K562 (cell line): ENCODE measurements around the gene SCFD2. TPM values are rescaled to one million over a fixed set of nuclear protein-coding genes. Genes with fewer than 3 reads are reported as not detected.

Experiments used
- ATAC-seq: fragments of 200-7000 bp; cut with Tn5 transposase; 3 replicates; pipeline ENCODE4 v1.9.1; 2020; ENCODE audit warnings: moderate library complexity
- BruUV-seq: library from RNA; stranded (reverse); fragments of 400-500 nt; replicated peaks from 2 replicates; lab custom pipeline; 2021; lab: Mats Ljungman, UMichigan
- CTCF ChIA-PET: fragments of 300-600 bp; formaldehyde crosslinking; extraction: SDS; loops from one replicate; lab custom pipeline; 2021; ENCODE audit warnings: low intra/inter-chr PET ratio; lab: Yijun Ruan, JAX
- POLR2A ChIA-PET: fragments of 300-600, 350-650 bp; sonication (Branson Sonifier 250); formaldehyde crosslinking; extraction: SDS; loops from one replicate; lab custom pipeline; 2021; ENCODE audit warnings: antibody characterized with exemption, inconsistent platforms; lab: Yijun Ruan, JAX
- DNase-seq, 4 experiments: peaks; one replicate each; pipeline versions ENCODE4 v3.0.0 to v3.0.0-alpha.2; 2011 to 2018; ENCODE audit warnings: low spot score in 3 of 4, mixed read lengths in 3 of 4; ENCODE audit errors: extremely low read depth in 1 of 4
- FAIRE-seq: peaks from 2 replicates; lab custom pipeline; 2011; peaks lifted over from hg19 to GRCh38; lab: Jason Lieb, UNC
- H2AFZ ChIP-seq: 2 replicates; pipeline ENCODE4 v1.6.0; 2011; ENCODE audit warnings: low read depth, low read length, control low read depth, inconsistent platforms
- H3K27ac ChIP-seq: fragments of 200-600 bp; 3 replicates; pipeline ENCODE4 v1.8.0; 2011; ENCODE audit warnings: low read depth, mild to moderate bottlenecking, control low read depth, inconsistent platforms, low read length, moderate library complexity, mixed read lengths; ENCODE audit errors: extremely low read depth
- H3K27me3 ChIP-seq, 2 experiments: fragments of 300-600 bp in 1 of 2; 2 replicates in 1 of 2; 3 replicates in 1 of 2; pipeline versions ENCODE4 v1.6.0 to v1.8.0; 2011; ENCODE audit warnings: inconsistent platforms in 2 of 2, low read length in 2 of 2, mild to moderate bottlenecking in 1 of 2, mixed read lengths in 1 of 2, moderate library complexity in 1 of 2; ENCODE audit not compliant: control insufficient read depth in 2 of 2, insufficient read depth in 2 of 2
- H3K36me3 ChIP-seq: fragments of 300-600 bp; 3 replicates; pipeline ENCODE4 v1.8.0; 2011; ENCODE audit warnings: mild to moderate bottlenecking, low read length, inconsistent platforms; ENCODE audit not compliant: control insufficient read depth, insufficient read depth
- H3K4me1 ChIP-seq, 2 experiments: fragments of 200-600 bp in 1 of 2; replicated peaks in 1 of 2; 2 replicates in 1 of 2; 3 replicates in 1 of 2; pipeline versions ENCODE4 v1.5.1 to v1.8.0; 2011; ENCODE audit warnings: inconsistent platforms in 2 of 2, low read length in 2 of 2, mild to moderate bottlenecking in 1 of 2, mixed read lengths in 1 of 2, moderate library complexity in 1 of 2; ENCODE audit not compliant: control insufficient read depth in 2 of 2, insufficient read depth in 2 of 2
- H3K4me2 ChIP-seq: 2 replicates; pipeline ENCODE4 v1.6.1; 2011; ENCODE audit warnings: low read length, control low read depth, inconsistent platforms, mixed read lengths; ENCODE audit not compliant: insufficient read depth
- H3K4me3 ChIP-seq: fragments of 200-600 bp; sonication (generic), shearing (Covaris generic); 2 replicates; pipeline ENCODE4 v1.5.1; 2016; ENCODE audit warnings: control low read depth, inconsistent platforms
- H3K79me2 ChIP-seq: fragments of 200-600 bp; 3 replicates; pipeline ENCODE4 v1.8.0; 2011; ENCODE audit warnings: low read length, inconsistent platforms; ENCODE audit not compliant: control insufficient read depth, insufficient read depth
- H3K9ac ChIP-seq, 2 experiments: 2 replicates each; pipeline versions ENCODE4 v1.6.0 to v1.6.1; 2011; ENCODE audit warnings: low read depth in 2 of 2, low read length in 2 of 2, control low read depth in 1 of 2, inconsistent platforms in 1 of 2, mild to moderate bottlenecking in 1 of 2, mixed read lengths in 1 of 2; ENCODE audit not compliant: insufficient read depth in 1 of 2
- H3K9me1 ChIP-seq: one replicate; pipeline ENCODE4 v1.6.0; 2011; ENCODE audit warnings: inconsistent platforms, mild to moderate bottlenecking, low read length, moderate library complexity; ENCODE audit not compliant: control insufficient read depth, insufficient read depth
- H3K9me3 ChIP-seq: replicated peaks from 2 replicates; pipeline ENCODE4 v1.5.1; 2011; ENCODE audit warnings: low read depth, low read length, inconsistent platforms; ENCODE audit not compliant: control insufficient read depth, insufficient read depth
- H4K20me1 ChIP-seq: replicated peaks from 2 replicates; pipeline ENCODE4 v1.6.1; 2011; ENCODE audit warnings: low read length, inconsistent platforms, mixed read lengths; ENCODE audit not compliant: control insufficient read depth, insufficient read depth
- BHLHE40 ChIP-seq: IDR thresholded peaks from 2 replicates; pipeline ENCODE4 v1.6.1; 2011; ENCODE audit warnings: low read length, improper control_type of control experiment
- GATAD2B ChIP-seq: fragments of 450-650 bp; IDR thresholded peaks from 2 replicates; pipeline ENCODE4 v1.6.1; 2017; ENCODE audit warnings: mild to moderate bottlenecking, borderline replicate concordance
- KLF1 ChIP-seq: fragments of 450-650 bp; IDR thresholded peaks from 2 replicates; pipeline ENCODE4 v1.6.1; 2016; ENCODE audit warnings: missing genetic modification characterization, missing compliant biosample characterization
- MAFF ChIP-seq: IDR thresholded peaks from 2 replicates; pipeline ENCODE4 v1.6.1; 2012; ENCODE audit warnings: low read length, improper control_type of control experiment
- PHTF2 ChIP-seq: fragments of 250-450 bp; sonication (Bioruptor Pico); IDR thresholded peaks from 2 replicates; pipeline ENCODE4 v1.5.0; 2021; ENCODE audit warnings: mild to moderate bottlenecking
- SMARCA5 ChIP-seq: fragments of 450-650 bp; IDR thresholded peaks from 2 replicates; pipeline ENCODE4 v1.6.1; 2016
- TOE1 ChIP-seq, 2 experiments: fragments of 450-650 bp in 1 of 2; sonication (generic) in 1 of 2; formaldehyde crosslinking in 1 of 2; IDR thresholded peaks; 2 replicates each; pipeline versions ENCODE4 v1.7.1 to v1.8.0; 2016 to 2022; ENCODE audit warnings: borderline replicate concordance in 2 of 2, mild to moderate bottlenecking in 2 of 2, antibody characterized with exemption in 1 of 2, inconsistent platforms in 1 of 2, low read depth in 1 of 2, missing genetic modification reagents in 1 of 2, moderate library complexity in 1 of 2
- ZNF175 ChIP-seq: fragments of 200-800 bp; sonication (Bioruptor generic); IDR thresholded peaks from 2 replicates; pipeline ENCODE4 v1.6.1; 2016; ENCODE audit warnings: low read depth, mild to moderate bottlenecking, missing genetic modification characterization, missing compliant biosample characterization
- ZNF668 ChIP-seq: fragments of 250-450 bp; sonication (Bioruptor Pico); IDR thresholded peaks from 2 replicates; pipeline ENCODE4 v1.8.0; 2022; ENCODE audit warnings: mild to moderate bottlenecking, inconsistent platforms
- ZZZ3 ChIP-seq: fragments of 450-650 bp; IDR thresholded peaks from 2 replicates; pipeline ENCODE4 v1.6.1; 2016; ENCODE audit warnings: antibody characterized with exemption, mild to moderate bottlenecking, moderate library complexity
- WGBS: fragments of 100-300 bp; shearing (Covaris generic); methylation state at CpG from one replicate; pipeline ENCODE4 v1.1.6; 2016; ENCODE audit warnings: low coverage, mixed read lengths; ENCODE audit not compliant: insufficient coverage; ENCODE audit errors: missing lambda C conversion rate; 5-methylcytosine and 5-hydroxymethylcytosine counted together
- in situ Hi-C: fragments of 300-500 bp; cut with MboI; formaldehyde crosslinking; loops from 4 replicates; pipeline ENCODE4 v1.15.0; 2018; ENCODE audit warnings: inconsistent platforms, mixed read lengths
- intact Hi-C: fragments of 100-400 bp; cut with micrococcal nuclease; formaldehyde crosslinking; loops from 2 replicates; pipeline ENCODE4 v1.14.2; 2022
- polyA plus RNA-seq, 8 experiments: library from polyadenylated mRNA; depleted of rRNA in 4 of 8; stranded (reverse) in 5 of 8; unstranded in 3 of 8; fragments of >200 nt; fragmentation: Nextera tagmentation in 2 of 8; fragmentation: Illumina TruSeq in 1 of 8; extraction: Ambion mirVana in 2 of 8; extraction: Trizol in 1 of 8; gene quantifications; 2 replicates each; pipeline versions ENCODE4 v1.2.1 to v1.2.3, GENCODE V29; 2011 to 2014; ENCODE audit warnings: inconsistent platforms in 1 of 8, missing spikeins in 1 of 8
- total RNA-seq, 7 experiments: library from RNA; depleted of rRNA in 6 of 7; stranded (reverse); fragments of >200 nt in 6 of 7; fragmentation: Illumina TruSeq in 2 of 7; extraction: Trizol in 2 of 7; gene quantifications; 2 replicates each; pipeline versions ENCODE4 v1.2.1 to v1.2.3, GENCODE V29; 2011 to 2021; ENCODE audit warnings: low replicate concordance in 1 of 7
- TF ChIP-seq, protein P1 (sequence below): fragments of 450-650 bp; formaldehyde crosslinking; IDR thresholded peaks from 2 replicates; pipeline ENCODE4 v1.4.0; 2020; ENCODE audit warnings: mild to moderate bottlenecking, moderate library complexity
- TF ChIP-seq, protein P2 (sequence below): sonication (generic); formaldehyde crosslinking; IDR thresholded peaks from 2 replicates; pipeline ENCODE4 v1.8.0; 2022; ENCODE audit warnings: mild to moderate bottlenecking, missing genetic modification reagents
- TF ChIP-seq, protein P3 (sequence below): fragments of 250-450 bp; sonication (Bioruptor Pico); IDR thresholded peaks from 2 replicates; pipeline ENCODE4 v1.4.0; 2020; ENCODE audit warnings: mild to moderate bottlenecking
- TF ChIP-seq, protein P4 (sequence below): fragments of 450-650 bp; IDR thresholded peaks from 2 replicates; pipeline ENCODE4 v1.6.1; 2018; ENCODE audit warnings: mild to moderate bottlenecking, low read depth; ENCODE audit not compliant: partially characterized antibody
- TF ChIP-seq, protein P5 (sequence below): sonication (generic); formaldehyde crosslinking; IDR thresholded peaks from 2 replicates; pipeline ENCODE4 v1.8.0; 2022; ENCODE audit warnings: missing genetic modification reagents, mild to moderate bottlenecking, borderline replicate concordance

Gene SCFD2
- total and polyA plus RNA-seq, 9 of the 15 experiments (the other 6 are each of a cell fraction or from before 2014, with no cell fraction given) = 5.7 to 30.3 (median 22.8) TPM

DNA sequence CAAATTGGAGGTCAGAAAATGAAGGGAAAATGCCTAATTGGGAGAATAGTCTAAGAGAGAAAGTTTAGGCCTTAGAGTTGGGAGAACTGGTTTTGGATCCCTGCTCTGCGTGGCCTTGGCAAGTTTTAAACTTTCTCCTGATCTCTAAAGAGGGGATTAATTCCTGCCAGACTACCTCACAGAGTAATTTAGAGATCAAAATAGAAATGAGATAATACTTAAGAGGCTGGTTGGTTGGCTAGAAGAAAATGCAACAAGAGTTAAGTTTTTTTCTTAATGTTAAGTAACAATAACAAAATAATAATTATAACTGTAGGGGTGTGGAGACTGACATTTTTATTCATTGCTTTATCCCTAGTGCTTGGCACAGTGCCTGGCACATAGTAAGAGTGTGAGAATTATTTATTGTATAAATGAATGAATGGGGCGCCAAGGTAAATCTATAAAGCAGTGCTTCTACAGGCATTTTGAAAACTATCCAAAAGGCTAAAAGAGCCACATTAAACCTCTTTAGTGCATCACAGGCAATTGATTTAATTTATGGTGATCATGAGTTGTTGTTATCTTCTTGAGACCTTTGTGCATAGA, 343.3 kb downstream of the SCFD2 start:
- intact Hi-C loops = no loop called here
- no peaks in the 10 kb centered on the region for H3K9me1 ChIP-seq
- no peaks in the 10 kb centered on the region for H4K20me1 ChIP-seq
- WGBS = 72% methylated on average over 2 of the region's 2 CpGs
- no peak overlapping the region for H3K27ac ChIP-seq
- H3K4me2 ChIP-seq = no peak overlapping the region
- no peak overlapping the region for H3K9ac ChIP-seq
- peaks cover 0 to 14% of the 10 kb centered on the region in 2 experiments; a peak in 2 of 5 replicates for H3K4me1 ChIP-seq
- no peaks in the 10 kb centered on the region for H3K9me3 ChIP-seq
- no peak overlapping the region for H2AFZ ChIP-seq
- no peak overlapping the region for H3K4me3 ChIP-seq
- no peaks in the 10 kb centered on the region for H3K79me2 ChIP-seq
- POLR2A ChIA-PET = no interaction called here
- in situ Hi-C loops = loop anchor here (5.0 to 25.0 kb wide), 2 partner anchors 790 to 1215 kb away; no protein-coding TSS in a partner anchor
- no TSS peak for BruUV-seq
- FAIRE-seq = no peak
- ATAC-seq = no peak
- DNase-seq = no peak
- CTCF ChIA-PET = interaction anchor here (0.6 kb wide), 1 partner anchor 1194 kb away, joined by 3 read pairs; no protein-coding TSS in a partner anchor
- no peaks in the 10 kb centered on the region for H3K27me3 ChIP-seq
- H3K36me3 ChIP-seq = no peaks in the 10 kb centered on the region
- TF ChIP-seq, protein P1, sequence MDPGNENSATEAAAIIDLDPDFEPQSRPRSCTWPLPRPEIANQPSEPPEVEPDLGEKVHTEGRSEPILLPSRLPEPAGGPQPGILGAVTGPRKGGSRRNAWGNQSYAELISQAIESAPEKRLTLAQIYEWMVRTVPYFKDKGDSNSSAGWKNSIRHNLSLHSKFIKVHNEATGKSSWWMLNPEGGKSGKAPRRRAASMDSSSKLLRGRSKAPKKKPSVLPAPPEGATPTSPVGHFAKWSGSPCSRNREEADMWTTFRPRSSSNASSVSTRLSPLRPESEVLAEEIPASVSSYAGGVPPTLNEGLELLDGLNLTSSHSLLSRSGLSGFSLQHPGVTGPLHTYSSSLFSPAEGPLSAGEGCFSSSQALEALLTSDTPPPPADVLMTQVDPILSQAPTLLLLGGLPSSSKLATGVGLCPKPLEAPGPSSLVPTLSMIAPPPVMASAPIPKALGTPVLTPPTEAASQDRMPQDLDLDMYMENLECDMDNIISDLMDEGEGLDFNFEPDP = no peak
- TF ChIP-seq ZNF668 (CRISPR knock-in tag) (no peak), ZNF175 (CRISPR knock-in tag) (no peak), MAFF (no peak), BHLHE40 (no peak), SMARCA5 (no peak), GATAD2B (no peak), TOE1 (IDR thresholded peaks at IDR 0.05; ENCODE audit: borderline replicate concordance) (no peak), TOE1 (CRISPR knock-in tag; IDR thresholded peaks at IDR 0.05; ENCODE audit: borderline replicate concordance, low read depth) (no peak), KLF1 (tag) (no peak), PHTF2 (CRISPR knock-in tag) (no peak), ZZZ3 (no peak)
- TF ChIP-seq, protein P2, sequence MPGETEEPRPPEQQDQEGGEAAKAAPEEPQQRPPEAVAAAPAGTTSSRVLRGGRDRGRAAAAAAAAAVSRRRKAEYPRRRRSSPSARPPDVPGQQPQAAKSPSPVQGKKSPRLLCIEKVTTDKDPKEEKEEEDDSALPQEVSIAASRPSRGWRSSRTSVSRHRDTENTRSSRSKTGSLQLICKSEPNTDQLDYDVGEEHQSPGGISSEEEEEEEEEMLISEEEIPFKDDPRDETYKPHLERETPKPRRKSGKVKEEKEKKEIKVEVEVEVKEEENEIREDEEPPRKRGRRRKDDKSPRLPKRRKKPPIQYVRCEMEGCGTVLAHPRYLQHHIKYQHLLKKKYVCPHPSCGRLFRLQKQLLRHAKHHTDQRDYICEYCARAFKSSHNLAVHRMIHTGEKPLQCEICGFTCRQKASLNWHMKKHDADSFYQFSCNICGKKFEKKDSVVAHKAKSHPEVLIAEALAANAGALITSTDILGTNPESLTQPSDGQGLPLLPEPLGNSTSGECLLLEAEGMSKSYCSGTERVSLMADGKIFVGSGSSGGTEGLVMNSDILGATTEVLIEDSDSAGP (CRISPR knock-in tag) = no peak
- TF ChIP-seq, protein P3, sequence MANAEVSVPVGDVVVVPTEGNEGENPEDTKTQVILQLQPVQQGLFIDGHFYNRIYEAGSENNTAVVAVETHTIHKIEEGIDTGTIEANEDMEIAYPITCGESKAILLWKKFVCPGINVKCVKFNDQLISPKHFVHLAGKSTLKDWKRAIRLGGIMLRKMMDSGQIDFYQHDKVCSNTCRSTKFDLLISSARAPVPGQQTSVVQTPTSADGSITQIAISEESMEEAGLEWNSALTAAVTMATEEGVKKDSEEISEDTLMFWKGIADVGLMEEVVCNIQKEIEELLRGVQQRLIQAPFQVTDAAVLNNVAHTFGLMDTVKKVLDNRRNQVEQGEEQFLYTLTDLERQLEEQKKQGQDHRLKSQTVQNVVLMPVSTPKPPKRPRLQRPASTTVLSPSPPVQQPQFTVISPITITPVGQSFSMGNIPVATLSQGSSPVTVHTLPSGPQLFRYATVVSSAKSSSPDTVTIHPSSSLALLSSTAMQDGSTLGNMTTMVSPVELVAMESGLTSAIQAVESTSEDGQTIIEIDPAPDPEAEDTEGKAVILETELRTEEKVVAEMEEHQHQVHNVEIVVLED (CRISPR knock-in tag) = no peak
- TF ChIP-seq, protein P4, sequence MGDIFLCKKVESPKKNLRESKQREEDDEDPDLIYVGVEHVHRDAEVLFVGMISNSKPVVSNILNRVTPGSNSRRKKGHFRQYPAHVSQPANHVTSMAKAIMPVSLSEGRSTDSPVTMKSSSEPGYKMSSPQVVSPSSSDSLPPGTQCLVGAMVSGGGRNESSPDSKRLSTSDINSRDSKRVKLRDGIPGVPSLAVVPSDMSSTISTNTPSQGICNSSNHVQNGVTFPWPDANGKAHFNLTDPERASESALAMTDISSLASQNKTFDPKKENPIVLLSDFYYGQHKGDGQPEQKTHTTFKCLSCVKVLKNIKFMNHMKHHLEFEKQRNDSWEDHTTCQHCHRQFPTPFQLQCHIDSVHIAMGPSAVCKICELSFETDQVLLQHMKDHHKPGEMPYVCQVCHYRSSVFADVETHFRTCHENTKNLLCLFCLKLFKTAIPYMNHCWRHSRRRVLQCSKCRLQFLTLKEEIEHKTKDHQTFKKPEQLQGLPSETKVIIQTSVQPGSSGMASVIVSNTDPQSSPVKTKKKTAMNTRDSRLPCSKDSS = no peak
- TF ChIP-seq, protein P5, sequence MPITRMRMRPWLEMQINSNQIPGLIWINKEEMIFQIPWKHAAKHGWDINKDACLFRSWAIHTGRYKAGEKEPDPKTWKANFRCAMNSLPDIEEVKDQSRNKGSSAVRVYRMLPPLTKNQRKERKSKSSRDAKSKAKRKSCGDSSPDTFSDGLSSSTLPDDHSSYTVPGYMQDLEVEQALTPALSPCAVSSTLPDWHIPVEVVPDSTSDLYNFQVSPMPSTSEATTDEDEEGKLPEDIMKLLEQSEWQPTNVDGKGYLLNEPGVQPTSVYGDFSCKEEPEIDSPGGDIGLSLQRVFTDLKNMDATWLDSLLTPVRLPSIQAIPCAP (CRISPR knock-in tag) = no peak
